Measurements from ENCODE around the gene UBA52. TPM values are rescaled to one million over a fixed set of nuclear protein-coding genes. Genes with fewer than 3 reads are reported as not detected.
A peak's percentile ranks its signal among the peaks of the same experiment; 100 is the strongest.

The UBA52 gene
- polyA plus RNA-seq, 1 of the 3 experiments (the other 2 are of a cell fraction) = 2,690 TPM

DNA sequence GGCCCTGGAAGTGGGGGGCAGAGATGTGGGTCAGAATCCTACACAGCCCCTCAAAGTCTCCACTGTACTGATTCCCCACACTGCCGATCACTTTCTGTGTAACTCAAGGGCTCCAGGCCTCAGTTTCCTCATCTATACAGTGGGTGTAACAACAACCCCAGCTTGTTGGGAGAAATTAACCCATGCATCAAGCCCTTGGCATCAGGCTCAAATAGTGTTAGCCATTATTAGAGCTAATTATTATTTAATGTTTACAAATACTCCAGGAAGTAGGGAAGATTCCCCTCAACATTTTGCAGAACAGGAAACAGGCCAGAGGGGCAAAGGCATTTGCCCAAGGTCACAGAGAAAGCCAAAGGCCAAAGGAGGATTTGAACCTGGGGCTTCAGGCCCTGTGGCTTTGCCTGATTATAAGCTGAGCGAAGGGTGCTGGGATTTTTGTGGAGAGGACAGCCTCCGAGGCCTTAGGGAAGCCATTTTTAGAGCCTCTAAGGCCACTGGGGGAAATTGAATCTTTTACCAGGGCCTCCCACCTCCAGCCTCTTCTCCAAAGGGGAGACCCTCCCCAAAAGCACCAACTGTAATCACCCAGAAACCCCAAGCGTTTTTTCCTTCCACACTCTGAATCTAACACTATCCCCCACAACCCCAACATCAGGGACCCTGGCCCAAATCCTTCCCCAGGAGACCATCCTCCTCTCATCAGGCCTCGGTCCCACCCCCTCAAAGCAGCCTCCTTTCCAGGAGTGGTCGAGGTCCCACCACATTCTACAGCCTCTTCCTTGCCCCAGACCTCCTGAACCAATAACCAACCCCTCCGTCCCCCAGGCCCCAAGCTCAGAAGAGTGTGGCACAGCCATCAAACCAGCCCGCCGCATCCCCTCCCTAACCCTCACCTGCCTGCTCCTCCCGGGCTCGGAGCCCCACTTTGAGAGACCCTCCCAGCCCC, 29.4 kb upstream of the UBA52 start:
- peak overlapping the region; percentile 64 to 68 for H3K4me3 ChIP-seq (ENCODE audit: low read depth in 2 of 2, low read length in 1 of 2)
- H3K4me2 ChIP-seq = peak overlapping the region; percentile 94
- CTCF ChIA-PET = interaction anchor here (0.5 to 1.7 kb wide), 5 partner anchors 22 to 261 kb away, joined by 3 to 5 read pairs (median 4); partner anchors contain the start of gene REX1BD
- peaks cover 16 to 27% of the 10 kb centered on the region in 2 experiments for H3K36me3 ChIP-seq (replicated peaks in 1 of 2; ENCODE audit: control insufficient read depth in 1 of 2, insufficient read depth in 2 of 2, low read length in 1 of 2)
- DNase-seq = no peak
- TF ChIP-seq GATA2 (CRISPR knock-in tag; IDR thresholded peaks at IDR 0.05) (no peak), POLR2AphosphoS5 (IDR thresholded peaks at IDR 0.05; ENCODE audit: low read depth, low read length) (no peak), RXRA (IDR thresholded peaks at IDR 0.05; ENCODE audit: borderline replicate concordance, low read depth) (no peak), YY1 (IDR thresholded peaks at IDR 0.05; ENCODE audit: low read depth) (no peak), MXI1 (IDR thresholded peaks at IDR 0.05; ENCODE audit: low read depth, low read length) (no peak), FOXM1 (IDR thresholded peaks at IDR 0.05; ENCODE audit: low read depth) (no peak), ZBTB33 (IDR thresholded peaks at IDR 0.05; ENCODE audit: borderline replicate concordance, low read depth) (no peak)
- TF ChIP-seq, protein P1, sequence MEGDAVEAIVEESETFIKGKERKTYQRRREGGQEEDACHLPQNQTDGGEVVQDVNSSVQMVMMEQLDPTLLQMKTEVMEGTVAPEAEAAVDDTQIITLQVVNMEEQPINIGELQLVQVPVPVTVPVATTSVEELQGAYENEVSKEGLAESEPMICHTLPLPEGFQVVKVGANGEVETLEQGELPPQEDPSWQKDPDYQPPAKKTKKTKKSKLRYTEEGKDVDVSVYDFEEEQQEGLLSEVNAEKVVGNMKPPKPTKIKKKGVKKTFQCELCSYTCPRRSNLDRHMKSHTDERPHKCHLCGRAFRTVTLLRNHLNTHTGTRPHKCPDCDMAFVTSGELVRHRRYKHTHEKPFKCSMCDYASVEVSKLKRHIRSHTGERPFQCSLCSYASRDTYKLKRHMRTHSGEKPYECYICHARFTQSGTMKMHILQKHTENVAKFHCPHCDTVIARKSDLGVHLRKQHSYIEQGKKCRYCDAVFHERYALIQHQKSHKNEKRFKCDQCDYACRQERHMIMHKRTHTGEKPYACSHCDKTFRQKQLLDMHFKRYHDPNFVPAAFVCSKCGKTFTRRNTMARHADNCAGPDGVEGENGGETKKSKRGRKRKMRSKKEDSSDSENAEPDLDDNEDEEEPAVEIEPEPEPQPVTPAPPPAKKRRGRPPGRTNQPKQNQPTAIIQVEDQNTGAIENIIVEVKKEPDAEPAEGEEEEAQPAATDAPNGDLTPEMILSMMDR (IDR thresholded peaks at IDR 0.05) = no peak
- TF ChIP-seq, protein P2, sequence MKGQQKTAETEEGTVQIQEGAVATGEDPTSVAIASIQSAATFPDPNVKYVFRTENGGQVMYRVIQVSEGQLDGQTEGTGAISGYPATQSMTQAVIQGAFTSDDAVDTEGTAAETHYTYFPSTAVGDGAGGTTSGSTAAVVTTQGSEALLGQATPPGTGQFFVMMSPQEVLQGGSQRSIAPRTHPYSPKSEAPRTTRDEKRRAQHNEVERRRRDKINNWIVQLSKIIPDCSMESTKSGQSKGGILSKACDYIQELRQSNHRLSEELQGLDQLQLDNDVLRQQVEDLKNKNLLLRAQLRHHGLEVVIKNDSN (IDR thresholded peaks at IDR 0.05; ENCODE audit: borderline replicate concordance, low read depth) = no peak
- no peaks in the 10 kb centered on the region for H4K20me1 ChIP-seq (ENCODE audit: insufficient read depth)
- H2AFZ ChIP-seq (ENCODE audit: low read depth) = no peak overlapping the region
- 23% methylated on average over 10 of the region's 11 CpGs for WGBS (ENCODE audit: low lambda C conversion rate)
- no peaks in the 10 kb centered on the region for H3K9me3 ChIP-seq
- H3F3A ChIP-seq (replicated peaks; ENCODE audit: insufficient read depth) = peaks cover 4% of the 10 kb centered on the region
- H3K9ac ChIP-seq = peak overlapping the region; percentile 73
- no peaks in the 10 kb centered on the region for H3K27me3 ChIP-seq (ENCODE audit: insufficient read depth)
- H3K9me2 ChIP-seq = no peaks in the 10 kb centered on the region
- peak overlapping the region; percentile 27 to 75; a peak in 3 of 4 replicates for H3K27ac ChIP-seq (ENCODE audit: low read depth in 2 of 2, low read length in 1 of 2)
- peaks cover 0 to 15% of the 10 kb centered on the region in 2 experiments; a peak in 2 of 4 replicates for H3K4me1 ChIP-seq (ENCODE audit: control insufficient read depth in 1 of 2, insufficient read depth in 2 of 2, low read depth in 1 of 2, low read length in 1 of 2)
- H3K79me2 ChIP-seq (ENCODE audit: insufficient read depth) = peaks cover 17% of the 10 kb centered on the region
- POLR2A ChIA-PET = no interaction called here
